HepG2 (cell line): ENCODE data around the gene BPGM. TPM values are rescaled to one million over a fixed set of nuclear protein-coding genes. Genes with fewer than 3 reads are reported as not detected.

ENCODE experiments used
- CEBPZ ChIP-seq: IDR thresholded peaks from 2 replicates; pipeline ENCODE4 v1.6.1; 2012; ENCODE audit warnings: low read length, improper control_type of control experiment
- DR1 ChIP-seq: sonication (generic); formaldehyde crosslinking; IDR thresholded peaks from 2 replicates; pipeline ENCODE4 v1.8.0; 2021; ENCODE audit warnings: mild to moderate bottlenecking, missing genetic modification reagents, inconsistent platforms
- FOXM1 ChIP-seq: sonication (generic); formaldehyde crosslinking; IDR thresholded peaks from 2 replicates; pipeline ENCODE4 v1.5.0; 2020; ENCODE audit warnings: missing genetic modification reagents
- GABPB1 ChIP-seq: IDR thresholded peaks from 2 replicates; pipeline ENCODE4 v1.6.1; 2016; ENCODE audit warnings: mild to moderate bottlenecking, missing genetic modification reagents, moderate library complexity, missing compliant biosample characterization
- GFI1 ChIP-seq: sonication (generic); formaldehyde crosslinking; IDR thresholded peaks from 2 replicates; pipeline ENCODE4 v1.5.0; 2020; ENCODE audit warnings: missing genetic modification reagents, mild to moderate bottlenecking, borderline replicate concordance
- HBP1 ChIP-seq: IDR thresholded peaks from 2 replicates; pipeline ENCODE4 v1.6.1; 2016; ENCODE audit warnings: low read depth, control low read depth
- KAT8 ChIP-seq: IDR thresholded peaks from 2 replicates; pipeline ENCODE4 v1.6.1; 2016; ENCODE audit warnings: missing genetic modification reagents, missing compliant biosample characterization
- MED1 ChIP-seq: sonication (generic); formaldehyde crosslinking; IDR thresholded peaks from 2 replicates; pipeline ENCODE4 v1.4.0; 2020; ENCODE audit warnings: missing genetic modification reagents
- MIXL1 ChIP-seq: IDR thresholded peaks from 2 replicates; pipeline ENCODE4 v1.6.1; 2016
- NFATC3 ChIP-seq: sonication (generic); formaldehyde crosslinking; IDR thresholded peaks from 2 replicates; pipeline ENCODE4 v1.5.1; 2020; ENCODE audit warnings: mild to moderate bottlenecking, missing genetic modification reagents
- NFE2L1 ChIP-seq: sonication (generic); formaldehyde crosslinking; IDR thresholded peaks from 2 replicates; pipeline ENCODE4 v1.4.0; 2020; ENCODE audit warnings: missing genetic modification reagents, mild to moderate bottlenecking, borderline replicate concordance
- NKX3-1 ChIP-seq: sonication (generic); formaldehyde crosslinking; IDR thresholded peaks from 2 replicates; pipeline ENCODE4 v1.5.0; 2020; ENCODE audit warnings: missing genetic modification reagents
- PBX2 ChIP-seq: IDR thresholded peaks from 2 replicates; pipeline ENCODE4 v1.6.1; 2016; ENCODE audit warnings: control low read depth
- TRIM22 ChIP-seq: fragments of 450-650 bp; IDR thresholded peaks from 2 replicates; pipeline ENCODE4 v1.6.1; 2017
- TSC22D2 ChIP-seq: sonication (generic); formaldehyde crosslinking; IDR thresholded peaks from 2 replicates; pipeline ENCODE4 v1.5.1; 2020; ENCODE audit warnings: missing genetic modification reagents, mild to moderate bottlenecking, borderline replicate concordance
- ZHX1 ChIP-seq: sonication (generic); formaldehyde crosslinking; IDR thresholded peaks from 2 replicates; pipeline ENCODE4 v1.8.1; 2022; ENCODE audit warnings: low read depth, mild to moderate bottlenecking, missing genetic modification reagents
- ZNF292 ChIP-seq: sonication (generic); formaldehyde crosslinking; IDR thresholded peaks from 2 replicates; pipeline ENCODE4 v1.8.1; 2022; ENCODE audit warnings: mild to moderate bottlenecking, low read depth, missing genetic modification reagents, borderline replicate concordance
- ZNF670 ChIP-seq: sonication (generic); formaldehyde crosslinking; IDR thresholded peaks from 2 replicates; pipeline ENCODE4 v1.8.0; 2022; ENCODE audit warnings: mild to moderate bottlenecking, missing genetic modification reagents, borderline replicate concordance
- ZNF768 ChIP-seq: sonication (generic); formaldehyde crosslinking; IDR thresholded peaks from 2 replicates; pipeline ENCODE4 v1.4.0; 2020; ENCODE audit warnings: missing genetic modification reagents
- polyA plus RNA-seq, 8 experiments: library from polyadenylated mRNA; depleted of rRNA in 3 of 8; stranded (reverse) in 7 of 8; unstranded in 1 of 8; fragments of >200 nt; fragmentation: Illumina TruSeq in 4 of 8; extraction: Trizol in 4 of 8; gene quantifications; 2 replicates each; pipeline versions ENCODE4 v1.2.1 to v1.2.3, GENCODE V29; 2011 to 2016; ENCODE audit warnings: low read depth in 4 of 8, missing spikeins in 1 of 8, mixed read lengths in 1 of 8; ENCODE audit not compliant: insufficient read depth in 1 of 8
- total RNA-seq, 5 experiments: library from RNA; depleted of rRNA; stranded (reverse); fragments of >200 nt; fragmentation: Illumina TruSeq; extraction: Trizol; gene quantifications; 2 replicates each; pipeline ENCODE4 v1.2.3, GENCODE V29; 2016; ENCODE audit warnings: low read depth in 1 of 5

The BPGM gene
- total and polyA plus RNA-seq, 2 of the 13 experiments (the other 11 are each of a cell fraction or from before 2014, with no cell fraction given) = 4.0 to 7.5 TPM

- TF ChIP-seq ZNF670 (CRISPR knock-in tag) = 0 out of 2 replicates have a peak, but pooled peaks have one; percentile 15
- peak; percentile 94 for TF ChIP-seq GABPB1 (CRISPR knock-in tag)
- no peak for TF ChIP-seq ZHX1 (CRISPR knock-in tag)
- no peak for TF ChIP-seq TSC22D2
- TF ChIP-seq NKX3-1 (CRISPR knock-in tag) = peak; percentile 73; the same call in 1 of the 2 replicates
- TF ChIP-seq GFI1 (CRISPR knock-in tag) = 0 out of 2 replicates have a peak, but pooled peaks have one; percentile 16
- TF ChIP-seq TRIM22 = no peak
- TF ChIP-seq MED1 (CRISPR knock-in tag) = no peak; the same call in 1 of the 2 replicates
- no peak for TF ChIP-seq NFE2L1 (CRISPR knock-in tag)
- peak; percentile 90 for TF ChIP-seq CEBPZ
- peak; percentile 93 for TF ChIP-seq KAT8 (CRISPR knock-in tag)
- peak; percentile 93 for TF ChIP-seq DR1 (CRISPR knock-in tag)
- peak; percentile 23; the same call in 1 of the 2 replicates for TF ChIP-seq ZNF292 (CRISPR knock-in tag)
- peak; percentile 97 for TF ChIP-seq PBX2 (CRISPR knock-in tag)
- no peak for TF ChIP-seq FOXM1
- no peak for TF ChIP-seq MIXL1 (CRISPR knock-in tag)
- no peak for TF ChIP-seq ZNF768 (CRISPR knock-in tag)
- TF ChIP-seq HBP1 (CRISPR knock-in tag) = no peak; the same call in 1 of the 2 replicates
- TF ChIP-seq NFATC3 (CRISPR knock-in tag) = no peak
These were observed at the start of gene BPGM (continued) for GRCh38 chr7:134646425-134647305.
